NCI-H446 treated with DMSO at 0.1 percent for 48 hours (cell line): ENCODE results near the gene PLGLB2.
"Not testable (repeated sequence)": the region's sequence is repeated elsewhere in the genome, so short reads cannot be mapped to it uniquely, and the experiment has no call there.

Experiments used
- DNase-seq: peaks from one replicate; lab custom pipeline; 2025; lab: John Stamatoyannopoulos, UW

Gene PLGLB2

GRCh38 chr2:87747791-87748190 is at the start of gene PLGLB2:
Gene PLGLB2, plus strand, starts transcription at chr2:87748087. Its CDS starts 67 bp downstream, at chr2:87748154.
- DNase-seq, result not testable (repeated sequence)

DNA sequence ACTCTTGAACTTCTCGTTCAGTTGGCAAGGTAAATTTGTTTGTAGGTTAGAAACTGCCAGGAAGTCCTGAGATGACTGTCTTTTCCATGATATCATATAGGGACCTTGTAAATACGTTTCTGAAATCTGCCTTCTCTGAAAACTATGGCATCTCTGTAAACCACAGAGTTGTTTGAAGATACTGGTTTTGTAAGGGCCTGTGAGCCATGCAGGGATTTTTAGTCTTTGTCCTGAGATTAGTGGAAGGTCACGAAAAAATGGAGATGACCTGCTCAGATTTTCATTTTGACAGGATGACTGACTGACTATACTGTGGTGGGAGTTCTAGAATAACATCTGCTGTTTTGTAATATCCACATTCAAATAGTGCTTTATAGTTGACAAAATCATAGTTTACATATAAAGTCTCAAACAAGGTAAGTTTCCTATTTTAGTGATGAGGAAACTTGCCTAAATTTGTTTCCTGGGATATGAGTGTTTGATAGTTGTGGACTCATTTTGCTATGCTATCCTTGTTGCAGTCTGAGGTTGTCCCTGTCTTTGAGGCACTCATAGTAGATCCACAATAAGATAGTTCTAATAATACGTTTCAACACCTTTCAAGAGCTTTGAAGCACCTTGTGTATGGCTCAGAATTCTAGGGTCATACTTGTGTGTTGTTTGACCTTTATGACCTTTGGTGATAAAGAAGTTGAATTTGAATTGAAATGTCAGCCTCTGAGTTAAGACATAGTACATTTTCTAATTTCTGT is 43.1 kb upstream of the PLGLB2 start:
- not testable (repeated sequence) for DNase-seq

DNA sequence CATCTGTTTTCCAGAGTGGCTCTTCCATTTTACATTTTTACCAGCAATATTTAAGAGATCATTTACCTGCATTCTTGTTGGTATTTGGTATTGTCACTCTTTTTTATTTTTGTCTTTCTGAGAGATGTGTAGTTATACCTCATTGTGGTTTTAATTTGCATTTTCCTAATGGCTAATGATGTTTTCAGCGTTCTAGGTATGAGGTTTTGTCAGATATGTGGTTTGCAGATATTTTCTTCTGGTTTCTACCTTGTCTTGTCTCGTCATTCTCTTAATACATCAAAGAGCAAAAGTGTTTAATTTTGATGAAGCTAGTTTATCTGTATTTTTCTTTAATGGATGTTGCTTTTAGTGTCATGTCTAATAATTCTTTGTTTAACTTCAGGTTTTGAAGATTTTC is 39.5 kb upstream of the PLGLB2 start:
- DNase-seq, result not testable (repeated sequence)

GRCh38 chr2:87727940-87728599 is 19.8 kb upstream of the PLGLB2 start:
- DNase-seq, result not testable (repeated sequence)

GRCh38 chr2:87740928-87741327 is 7.0 kb upstream of the PLGLB2 start:
- DNase-seq, result not testable (repeated sequence)

DNA sequence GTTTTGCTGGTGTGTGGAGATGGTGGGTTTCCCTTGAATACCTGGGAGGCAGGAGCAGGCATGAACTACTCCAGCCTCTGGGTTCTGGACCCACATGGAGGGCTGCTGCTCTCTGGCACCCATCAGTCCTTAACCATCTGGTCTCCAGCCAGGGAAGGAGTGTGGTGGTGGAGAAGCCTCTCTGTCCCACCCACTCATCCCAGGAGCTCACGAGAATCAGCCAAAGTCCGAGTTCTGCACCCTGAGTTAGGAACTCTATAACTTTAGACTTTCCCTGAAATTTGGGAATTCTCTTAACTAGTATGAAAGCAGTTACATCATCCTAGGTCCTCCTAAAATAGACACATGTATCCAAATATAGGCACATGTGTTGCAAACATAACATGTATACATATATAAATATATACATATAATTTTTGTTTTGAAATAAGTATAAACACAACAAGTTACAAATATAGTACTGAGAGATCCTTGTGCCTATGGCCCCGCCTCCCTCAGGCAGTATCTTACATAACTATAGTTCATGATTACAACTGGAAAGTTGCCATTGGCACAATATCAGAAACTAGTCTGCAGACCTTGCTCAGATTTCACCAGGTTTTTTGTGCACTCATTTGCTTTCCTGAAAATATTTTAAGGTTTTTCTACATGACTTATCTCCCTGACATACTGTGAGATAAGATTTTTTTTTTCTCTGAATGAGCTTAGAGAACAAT is 5.3 kb upstream of the PLGLB2 start:
- DNase-seq, result not testable (repeated sequence)

GRCh38 chr2:87743638-87744037 is 4.2 kb upstream of the PLGLB2 start:
- DNase-seq, result not testable (repeated sequence)

DNA sequence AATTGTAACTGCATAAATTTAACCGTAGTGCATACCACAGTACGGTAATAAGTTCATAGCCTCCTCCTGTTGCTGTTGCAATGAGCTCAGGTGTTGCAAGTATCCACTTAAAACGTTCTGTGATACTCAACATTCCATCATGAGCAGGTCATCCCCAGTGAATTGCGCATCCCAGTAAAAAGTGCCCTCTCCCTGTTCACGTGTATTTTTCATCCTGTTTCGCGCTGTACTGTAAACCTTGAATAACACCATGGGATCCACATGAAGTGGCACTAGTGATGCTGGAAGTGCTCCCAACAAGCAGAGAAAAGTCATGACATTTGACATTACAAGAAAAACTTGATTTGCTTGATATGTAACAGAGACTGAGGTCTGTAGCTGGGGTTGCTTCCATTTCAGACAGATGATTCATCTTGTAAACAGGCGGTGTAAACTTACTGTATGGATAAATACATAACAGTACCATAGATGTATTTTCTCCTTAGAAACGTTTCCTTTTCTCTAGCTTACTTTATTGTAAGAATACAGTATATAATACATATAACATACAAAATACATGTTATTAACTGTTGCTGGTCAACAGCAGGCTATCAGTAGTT is 2.4 kb upstream of the PLGLB2 start:
- not testable (repeated sequence) for DNase-seq

DNA sequence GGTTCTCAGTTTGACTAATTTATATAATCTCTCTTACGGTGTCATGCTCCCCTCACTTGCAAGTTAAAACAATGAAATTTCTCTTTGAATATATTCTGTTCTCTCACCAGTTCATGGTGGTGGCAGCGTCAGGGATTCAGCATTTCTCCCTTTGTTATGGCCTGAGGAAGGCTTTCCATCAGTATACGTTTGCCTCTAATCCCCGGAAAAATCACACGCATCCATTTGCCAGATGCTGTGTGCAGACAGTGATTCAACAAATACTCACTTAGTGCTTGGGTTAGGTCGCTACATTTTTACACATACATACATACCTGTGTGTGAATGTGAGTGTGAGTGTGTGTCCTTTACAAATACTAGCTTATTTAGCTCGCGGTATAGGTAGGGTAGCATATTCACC is 637 bp downstream of the PLGLB2 start:
- not testable (repeated sequence) for DNase-seq

DNA sequence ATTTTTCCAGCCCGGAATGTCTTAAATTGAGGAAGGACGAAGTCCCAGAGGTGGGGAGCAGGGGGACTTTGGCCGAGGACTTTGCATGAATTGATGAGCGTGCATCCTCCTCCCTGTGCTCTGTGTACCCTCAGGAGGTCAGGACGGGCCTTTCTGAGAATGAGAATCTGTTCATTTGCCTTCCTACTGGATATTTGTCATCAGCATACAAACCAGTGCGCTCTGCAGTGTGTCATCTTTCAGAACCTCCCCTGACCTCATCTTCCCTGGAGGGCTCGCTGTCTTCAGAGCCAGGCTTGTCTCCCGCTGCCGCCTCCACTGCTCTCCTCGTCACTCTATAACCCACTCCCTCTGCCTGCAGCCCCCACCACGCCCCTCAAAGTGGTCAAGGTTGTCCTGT is 2.7 kb downstream of the PLGLB2 start:
- DNase-seq, result not testable (repeated sequence)

DNA sequence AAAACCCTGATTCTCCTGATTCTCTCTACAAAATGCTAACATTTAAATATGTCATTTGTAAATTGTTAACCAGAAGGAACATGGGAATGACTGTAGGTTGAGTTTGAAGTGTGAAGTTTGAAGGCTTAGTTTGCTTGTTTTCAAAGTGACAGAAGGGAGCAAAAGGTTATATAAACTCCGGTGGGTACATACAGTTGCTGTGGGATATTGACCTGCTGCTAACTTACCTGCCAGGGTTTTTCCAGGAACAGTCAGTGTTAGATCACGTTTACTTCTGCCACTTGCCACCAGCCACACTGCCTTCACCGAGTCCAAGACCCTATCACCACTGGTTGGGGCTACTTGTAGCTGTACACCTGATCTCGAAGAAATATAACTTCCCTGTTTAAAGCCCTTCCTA is 6.9 kb downstream of the PLGLB2 start:
- not testable (repeated sequence) for DNase-seq
